GM21526 (cell line): ENCODE measurements around the gene SLC5A7.

Source experiments
- ATAC-seq: cut with Tn5 transposase; IDR thresholded peaks from one replicate; pipeline ENCODE4 v1.9.1; 2021; ENCODE audit warnings: moderate library complexity; ENCODE audit not compliant: unreplicated experiment, low FRiP score

The SLC5A7 gene

GRCh38 chr2:108061439-108062042 lies 75.2 kb downstream of the SLC5A7 start:
- no peak for ATAC-seq
